ENCODE results near the gene DNAH14.
A peak's percentile ranks its signal among the peaks of the same experiment; 100 is the strongest.

The DNAH14 gene

GRCh38 chr1:225430301-225430700 is 500.8 kb downstream of the DNAH14 start:
- DNase-seq = no peak

- DNase-seq = no peak
Measured at GRCh38 chr1:225431081-225431863, 501.8 kb downstream of the DNAH14 start.

DNA sequence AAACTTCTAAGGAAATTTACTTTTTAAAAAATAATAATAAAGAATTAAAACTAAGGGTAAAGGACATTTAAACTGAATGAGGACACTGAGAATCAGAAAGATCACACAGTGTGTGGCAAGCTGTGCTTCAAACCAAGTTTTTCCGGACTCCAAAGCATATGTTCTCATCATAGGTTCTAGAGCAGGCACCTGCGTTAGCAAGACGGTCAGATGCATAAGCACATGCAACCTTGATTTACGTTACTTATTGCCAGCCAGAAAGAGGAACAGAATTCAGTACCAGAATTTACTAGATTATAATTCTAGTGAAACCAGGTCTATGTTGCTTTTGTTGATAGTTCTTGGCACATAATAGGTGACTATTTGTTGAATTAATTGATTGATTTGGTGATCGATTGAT is 504.6 kb downstream of the DNAH14 start:
- no peak for DNase-seq

DNA sequence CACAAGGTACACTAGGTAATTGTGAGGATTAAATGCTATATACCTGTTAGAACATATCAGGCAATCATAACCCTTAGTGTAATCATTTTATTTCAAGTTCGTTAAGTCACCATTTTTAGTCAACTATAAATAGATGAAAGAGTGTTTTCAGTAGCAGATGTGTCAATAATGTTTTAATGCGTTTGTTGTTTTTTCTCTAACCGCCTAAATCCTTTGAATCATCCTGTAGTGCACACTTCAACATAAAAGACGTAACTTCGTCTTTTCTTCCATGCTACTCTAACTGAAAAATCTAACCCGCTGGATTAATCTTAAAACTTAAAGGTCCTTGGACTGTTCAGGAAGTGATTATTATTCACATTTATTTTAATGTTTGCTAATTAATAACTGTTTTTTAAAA is 505.6 kb downstream of the DNAH14 start:
- DNase-seq = no peak

- DNase-seq = no peak
Measured at GRCh38 chr1:225435487-225435886, 506.0 kb downstream of the DNAH14 start.

- no peak for DNase-seq
Measured at GRCh38 chr1:225435957-225436392, 506.5 kb downstream of the DNAH14 start.

- DNase-seq = no peak
Measured at GRCh38 chr1:225437710-225438437, 508.4 kb downstream of the DNAH14 start.

GRCh38 chr1:225440380-225441221 is 511.1 kb downstream of the DNAH14 start:
- DNase-seq = no peak

- no peak for DNase-seq
Measured at GRCh38 chr1:225441314-225442122, 512.0 kb downstream of the DNAH14 start.

GRCh38 chr1:225442123-225442505 is 512.6 kb downstream of the DNAH14 start:
- DNase-seq = no peak

GRCh38 chr1:225445639-225446594 is 516.4 kb downstream of the DNAH14 start:
- peak in 1 of 14 donors; percentile 23 for DNase-seq

DNA sequence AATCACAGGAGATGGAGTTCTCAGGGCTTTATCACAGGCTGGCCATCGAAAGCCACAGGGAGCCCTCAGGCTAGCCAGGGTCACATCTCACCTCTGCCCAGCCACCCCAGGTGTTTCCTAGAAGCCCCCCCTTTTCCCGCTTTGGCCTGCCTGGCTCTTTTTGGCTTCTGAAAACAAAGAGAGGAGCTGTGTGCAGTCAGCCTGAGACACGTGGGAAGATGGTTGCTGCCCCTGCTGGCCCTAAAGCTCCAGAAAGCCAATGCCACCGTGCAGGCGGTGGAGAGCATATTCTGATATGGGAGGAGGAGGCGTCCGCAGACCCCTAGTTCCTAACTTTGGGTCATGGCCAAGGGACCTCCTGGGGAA is 517.1 kb downstream of the DNAH14 start:
- DNase-seq = peak in 2 of 14 donors; percentile 21 to 51

DNA sequence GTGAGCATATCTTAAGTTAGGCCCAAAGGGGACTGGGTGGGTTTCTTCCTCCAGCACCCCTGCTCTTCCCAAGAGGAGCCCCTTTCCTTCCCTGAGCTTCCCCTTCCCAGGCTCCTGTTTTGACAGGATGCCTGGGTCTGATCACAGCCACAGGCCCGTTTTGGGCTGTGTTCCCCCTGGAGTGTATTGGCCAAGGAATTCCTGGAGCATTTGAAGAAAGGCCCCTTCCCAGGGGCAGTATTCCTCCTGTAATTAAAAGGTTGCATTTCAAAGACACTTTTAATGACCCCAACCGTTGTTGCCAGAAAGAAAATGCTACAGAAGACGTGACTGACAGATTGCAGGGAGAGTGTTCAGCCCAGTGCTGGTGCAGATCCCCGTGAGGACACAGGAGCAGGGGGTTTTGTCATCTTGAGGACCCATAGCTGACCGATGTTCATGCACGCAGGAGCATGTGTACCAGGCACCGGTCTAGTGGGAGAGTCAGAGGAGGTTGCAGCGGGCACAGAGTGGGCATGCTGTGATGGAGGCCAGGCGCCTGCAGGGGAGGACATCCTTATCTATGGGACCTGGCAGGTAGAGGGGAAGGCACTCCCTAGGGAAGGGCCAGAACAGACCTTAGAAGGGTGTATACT is 517.6 kb downstream of the DNAH14 start:
- DNase-seq = peak in 2 of 14 donors; percentile 50 to 51

DNA sequence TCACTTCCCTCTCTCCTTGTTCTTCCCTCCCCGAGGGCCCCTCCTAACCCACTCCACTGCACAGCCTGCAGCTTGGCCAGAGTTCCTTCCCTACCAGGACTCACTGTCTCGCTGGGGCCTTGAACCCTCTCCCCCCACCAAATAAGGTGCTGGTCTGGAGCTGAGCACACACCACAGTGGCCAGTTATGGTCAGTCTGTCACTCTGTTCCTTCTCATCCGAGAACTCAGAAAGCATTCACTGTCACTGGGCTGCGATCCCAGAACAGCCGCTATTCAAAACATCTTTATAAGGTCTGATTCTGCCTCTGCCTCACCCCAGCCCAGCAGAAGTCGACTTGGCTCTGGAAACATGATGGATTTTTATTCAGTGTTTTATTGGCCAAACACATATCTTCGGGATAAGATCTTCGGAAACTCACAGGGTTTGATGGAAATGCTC is 518.2 kb downstream of the DNAH14 start:
- peak in 11 of 14 donors; percentile 7 to 80 (median 60) for DNase-seq

DNA sequence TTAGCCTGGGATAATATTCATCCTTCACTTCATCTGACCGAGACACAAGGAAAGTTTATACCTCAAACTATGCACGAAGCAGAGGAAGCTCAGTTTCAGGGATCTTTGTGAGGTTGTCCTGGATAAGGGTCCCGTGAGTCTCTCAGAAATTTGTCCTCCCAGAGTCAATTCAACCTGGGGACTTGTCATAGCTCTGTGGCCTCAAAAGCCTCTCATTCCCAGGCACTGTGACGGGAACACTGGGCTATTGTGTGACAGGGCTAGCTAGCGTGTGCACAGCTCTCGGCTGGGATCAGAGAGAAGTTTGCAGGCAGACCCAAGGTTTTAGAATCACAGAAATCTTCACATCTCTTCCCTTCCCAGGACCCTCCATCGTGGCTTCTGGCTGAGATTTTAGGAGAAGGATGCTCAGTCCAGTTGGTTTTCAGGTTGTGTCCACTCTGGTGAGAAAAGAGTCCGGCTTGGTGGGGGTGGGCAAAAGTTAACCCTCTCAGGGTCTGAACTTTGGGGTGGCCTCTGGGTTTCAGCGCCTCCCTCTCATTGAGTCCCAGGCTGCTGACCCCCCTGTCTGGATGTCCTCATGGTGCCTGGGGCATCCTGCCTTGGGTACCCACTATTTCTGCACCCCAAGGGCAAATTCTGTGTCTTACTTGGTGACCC is 518.8 kb downstream of the DNAH14 start:
- peak in 8 of 14 donors; percentile 41 to 67 (median 51) for DNase-seq

Measured in C1 segment of cervical spinal cord (tissue), 14 donors.